ENCODE measurements around the gene ZNF366. TPM values are rescaled to one million over a fixed set of nuclear protein-coding genes. Genes with fewer than 3 reads are reported as not detected.
A peak's percentile ranks its signal among the peaks of the same experiment; 100 is the strongest.

The ZNF366 gene
- total RNA-seq, 1 experiment from 2014 or later = not detected

GRCh38 chr5:72499730-72500129 lies 7.5 kb downstream of the ZNF366 start:
- H3K36me3 Mint-ChIP-seq (ENCODE audit: insufficient read depth, unreplicated experiment) = no peaks in the 10 kb centered on the region

GRCh38 chr5:72499090-72499489 lies 8.1 kb downstream of the ZNF366 start:
- no peak for DNase-seq (ENCODE audit: unreplicated experiment)
- H3K9me3 Mint-ChIP-seq (ENCODE audit: unreplicated experiment) = no peaks in the 10 kb centered on the region
- no peaks in the 10 kb centered on the region for H3K36me3 Mint-ChIP-seq (ENCODE audit: insufficient read depth, unreplicated experiment)
- ChIA-PET CTCF (no interaction called here), POLR2A (no interaction called here)
- H3K27me3 Mint-ChIP-seq (ENCODE audit: insufficient read depth, unreplicated experiment) = no peaks in the 10 kb centered on the region
- H3K27ac Mint-ChIP-seq (ENCODE audit: low read depth, unreplicated experiment) = no peak overlapping the region
- TF ChIP-seq CTCF (IDR thresholded peaks at IDR 0.05; ENCODE audit: unreplicated experiment) = no peak
- peaks cover 14% of the 10 kb centered on the region for H3K4me1 Mint-ChIP-seq (ENCODE audit: insufficient read depth, unreplicated experiment)
- no peak overlapping the region for H3K4me3 Mint-ChIP-seq (ENCODE audit: unreplicated experiment)
- intact Hi-C loops (cut with micrococcal nuclease) = no loop called here
- BruUV-seq (replicated peaks) = no TSS peak

More at GRCh38 chr5:72499730-72500129, 7.5 kb downstream of the ZNF366 start:
- ChIA-PET CTCF (interaction anchor here (1.4 kb wide), 1 partner anchor 144 kb away, joined by 3 read pairs; no protein-coding TSS in a partner anchor), POLR2A (no interaction called here)
- H3K27ac Mint-ChIP-seq (ENCODE audit: low read depth, unreplicated experiment) = no peak overlapping the region
- no peak for TF ChIP-seq CTCF (IDR thresholded peaks at IDR 0.05; ENCODE audit: unreplicated experiment)
- no peaks in the 10 kb centered on the region for H3K27me3 Mint-ChIP-seq (ENCODE audit: insufficient read depth, unreplicated experiment)
- H3K9me3 Mint-ChIP-seq (ENCODE audit: unreplicated experiment) = no peaks in the 10 kb centered on the region
- no peak for DNase-seq (ENCODE audit: unreplicated experiment)
- peaks cover 14% of the 10 kb centered on the region for H3K4me1 Mint-ChIP-seq (ENCODE audit: insufficient read depth, unreplicated experiment)
- BruUV-seq (replicated peaks) = no TSS peak
- no peak overlapping the region for H3K4me3 Mint-ChIP-seq (ENCODE audit: unreplicated experiment)
- intact Hi-C loops (cut with micrococcal nuclease) = no loop called here

DNA sequence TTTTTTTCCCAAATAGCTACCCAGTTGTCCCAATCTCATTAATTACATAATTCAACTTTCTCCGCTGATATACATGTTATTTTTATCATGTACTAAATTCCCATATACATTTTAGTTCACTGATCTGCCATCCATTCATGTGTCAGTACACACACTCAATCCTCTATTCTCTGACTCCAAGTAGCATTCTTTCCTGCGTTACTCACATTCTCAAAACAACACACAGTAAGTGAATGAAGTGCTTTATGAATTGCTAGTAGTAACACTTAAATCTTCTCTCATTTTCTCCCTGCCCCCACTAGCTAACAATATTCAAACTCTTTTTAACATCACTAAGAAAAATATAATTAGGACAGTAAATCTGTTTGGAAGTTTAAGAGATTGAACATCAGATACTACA lies 8.9 kb downstream of the ZNF366 start:
- H3K4me1 Mint-ChIP-seq (ENCODE audit: insufficient read depth, unreplicated experiment) = peaks cover 8% of the 10 kb centered on the region
- CTCF ChIA-PET = interaction anchor here (0.7 kb wide), 1 partner anchor 114 kb away, joined by 3 read pairs; no protein-coding TSS in a partner anchor
- no peak overlapping the region for H3K4me3 Mint-ChIP-seq (ENCODE audit: unreplicated experiment)
- DNase-seq (ENCODE audit: unreplicated experiment) = peak; percentile 19
- H3K9me3 Mint-ChIP-seq (ENCODE audit: unreplicated experiment) = no peaks in the 10 kb centered on the region
- BruUV-seq (replicated peaks) = no TSS peak
- H3K27ac Mint-ChIP-seq (ENCODE audit: low read depth, unreplicated experiment) = no peak overlapping the region
- H3K27me3 Mint-ChIP-seq (ENCODE audit: insufficient read depth, unreplicated experiment) = no peaks in the 10 kb centered on the region
- H3K36me3 Mint-ChIP-seq (ENCODE audit: insufficient read depth, unreplicated experiment) = no peaks in the 10 kb centered on the region
- intact Hi-C loops (cut with micrococcal nuclease) = no loop called here
- POLR2A ChIA-PET = no interaction called here
- TF ChIP-seq CTCF (IDR thresholded peaks at IDR 0.05; ENCODE audit: unreplicated experiment) = no peak

- no TSS peak for BruUV-seq (replicated peaks)
- no peak for TF ChIP-seq CTCF (IDR thresholded peaks at IDR 0.05; ENCODE audit: unreplicated experiment)
- Mint-ChIP-seq H3K27me3 (ENCODE audit: insufficient read depth, unreplicated experiment) (no peaks in the 10 kb centered on the region), H3K27ac (ENCODE audit: low read depth, unreplicated experiment) (no peak overlapping the region), H3K4me3 (ENCODE audit: unreplicated experiment) (no peak overlapping the region), H3K4me1 (ENCODE audit: insufficient read depth, unreplicated experiment) (peaks cover 8% of the 10 kb centered on the region), H3K36me3 (ENCODE audit: insufficient read depth, unreplicated experiment) (no peaks in the 10 kb centered on the region), H3K9me3 (ENCODE audit: unreplicated experiment) (no peaks in the 10 kb centered on the region)
- intact Hi-C loops (cut with micrococcal nuclease) = no loop called here
- ChIA-PET CTCF (interaction anchor here (0.7 kb wide), 1 partner anchor 114 kb away, joined by 3 read pairs; no protein-coding TSS in a partner anchor), POLR2A (no interaction called here)
- DNase-seq (ENCODE audit: unreplicated experiment) = no peak
These were observed 9.4 kb downstream of the ZNF366 start for GRCh38 chr5:72497823-72498222.
